Psoas muscle (tissue), 8 donors: ENCODE data around the gene CACNB3. TPM values are rescaled to one million over a fixed set of nuclear protein-coding genes. Genes with fewer than 3 reads are reported as not detected.

Experiments used
- ATAC-seq, 4 donors: fragments of 200-7000 bp; cut with Tn5 transposase; one replicate each; pipeline ENCODE4 v1.9.1; 2020; ENCODE audit warnings: moderate library complexity in 3 of 4, mild to moderate bottlenecking in 2 of 4
- DNase-seq, 2 donors: peaks; one replicate each; pipeline ENCODE4 v3.0.0-alpha.2; 2020
- H3K27ac ChIP-seq: fragments of 200-600 bp; one replicate; pipeline ENCODE4 v1.8.0; 2022
- H3K27me3 ChIP-seq, 3 donors: fragments of 200-600 bp in 1 of 3; one replicate each; pipeline versions ENCODE4 v1.6.1 to v1.8.0; 2013 to 2022; ENCODE audit warnings: low read length in 2 of 3, mild to moderate bottlenecking in 2 of 3, moderate library complexity in 1 of 3; ENCODE audit not compliant: insufficient read depth in 3 of 3
- H3K36me3 ChIP-seq, 2 donors: fragments of 200-600 bp in 1 of 2; one replicate each; pipeline versions ENCODE4 v1.6.1 to v1.8.0; 2013 to 2022; ENCODE audit warnings: low read depth in 1 of 2, mild to moderate bottlenecking in 1 of 2, moderate library complexity in 1 of 2; ENCODE audit not compliant: insufficient read depth in 1 of 2
- H3K4me1 ChIP-seq: fragments of 200-600 bp; one replicate; pipeline ENCODE4 v1.8.0; 2022
- H3K4me3 ChIP-seq: fragments of 200-600 bp; one replicate; pipeline ENCODE4 v1.8.0; 2022; ENCODE audit warnings: mild to moderate bottlenecking
- H3K9me3 ChIP-seq: fragments of 200-600 bp; one replicate; pipeline ENCODE4 v1.8.0; 2022
- WGBS, 3 donors: extraction: QIAGEN DNeasy Blood & Tissue Kit; methylation state at CpG; one replicate each; pipeline versions ENCODE4 v1.1.6 to v1.1.7; 2013; 5-methylcytosine and 5-hydroxymethylcytosine counted together
- intact Hi-C, 2 donors: fragments of 100-400 bp; cut with DNase I; formaldehyde crosslinking; loops; one replicate each; pipeline versions ENCODE4 v1.11.0 to v1.14.2; 2022
- polyA plus RNA-seq, 3 donors: library from polyadenylated mRNA; stranded (reverse); fragments of 200-250 nt; gene quantifications; one replicate each; pipeline ENCODE4 v1.2.3, GENCODE V29; 2013
- total RNA-seq, 4 donors: library from RNA; stranded (reverse); fragmentation: NEBNext Ultra II Directional in 2 of 4; extraction: Animal tissue kit (Norgen Biotek cat#: 25700) in 2 of 4; gene quantifications; one replicate each; pipeline versions ENCODE4 v1.2.1 to v1.2.4, GENCODE V29; 2021 to 2023
- TF ChIP-seq, protein P1 (sequence below): fragments of 200-600 bp; IDR thresholded peaks from one replicate; pipeline ENCODE4 v1.8.0; 2022; ENCODE audit warnings: antibody characterized with exemption
- donor health status: healthy with polysubstance abuse.
- donor health status: DM: no; HTN: no; CAD: no; lungs with moderate emphysema.
- donor health status: Bipolar disorder and iron deficiency.
- donor health status: healthy.
- donor health status: DM: yes; HTN: yes; CAD: no.
- donor health status: DM: no; HTN: no; CAD: no.
- donor health status: DM: no; HTN: no; CAD: no.
- donor health status: DM: yes; HTN: yes; CAD: no.

The CACNB3 gene
- total and polyA plus RNA-seq, 7 donors: 0.92 to 3.5 (median 2.0) TPM

DNA sequence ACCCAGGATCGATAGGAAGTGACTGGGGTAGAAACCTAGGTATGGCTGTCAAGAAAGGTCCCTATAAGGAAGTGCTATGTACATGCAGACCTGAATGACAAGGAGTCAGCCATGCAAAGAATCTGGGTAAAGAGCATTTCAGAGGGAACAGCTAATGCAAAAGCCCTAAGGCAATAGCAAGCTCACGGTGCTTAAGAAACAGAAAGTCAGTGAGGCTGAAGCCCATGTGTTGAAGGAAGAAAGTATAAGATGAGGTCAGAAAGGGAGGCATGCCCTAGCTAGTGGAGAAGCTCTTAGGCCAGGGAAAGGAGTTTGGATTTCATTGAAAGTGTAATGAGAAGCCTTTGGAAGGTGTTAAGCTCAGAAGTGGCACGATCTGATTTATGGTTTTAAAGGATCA is 23.4 kb upstream of the CACNB3 start:
- DNase-seq (no peak), ATAC-seq (no peak)
- intact Hi-C loops: loop anchor here in 1 of 2 donors (5.0 kb wide), 1 partner anchor 253 kb away; no protein-coding TSS in a partner anchor
- Histone ChIP-seq H3K4me1 (no peaks in the 10 kb centered on the region), H3K27ac (no peak overlapping the region), H3K36me3 (no peaks in the 10 kb centered on the region), H3K27me3 (no peaks in the 10 kb centered on the region), H3K4me3 (no peak overlapping the region), H3K9me3 (no peaks in the 10 kb centered on the region)
- 73 to 76% (median 74%) methylated on average over 3 of the region's 3 CpGs for WGBS, 3 donors
- TF ChIP-seq, protein P1, sequence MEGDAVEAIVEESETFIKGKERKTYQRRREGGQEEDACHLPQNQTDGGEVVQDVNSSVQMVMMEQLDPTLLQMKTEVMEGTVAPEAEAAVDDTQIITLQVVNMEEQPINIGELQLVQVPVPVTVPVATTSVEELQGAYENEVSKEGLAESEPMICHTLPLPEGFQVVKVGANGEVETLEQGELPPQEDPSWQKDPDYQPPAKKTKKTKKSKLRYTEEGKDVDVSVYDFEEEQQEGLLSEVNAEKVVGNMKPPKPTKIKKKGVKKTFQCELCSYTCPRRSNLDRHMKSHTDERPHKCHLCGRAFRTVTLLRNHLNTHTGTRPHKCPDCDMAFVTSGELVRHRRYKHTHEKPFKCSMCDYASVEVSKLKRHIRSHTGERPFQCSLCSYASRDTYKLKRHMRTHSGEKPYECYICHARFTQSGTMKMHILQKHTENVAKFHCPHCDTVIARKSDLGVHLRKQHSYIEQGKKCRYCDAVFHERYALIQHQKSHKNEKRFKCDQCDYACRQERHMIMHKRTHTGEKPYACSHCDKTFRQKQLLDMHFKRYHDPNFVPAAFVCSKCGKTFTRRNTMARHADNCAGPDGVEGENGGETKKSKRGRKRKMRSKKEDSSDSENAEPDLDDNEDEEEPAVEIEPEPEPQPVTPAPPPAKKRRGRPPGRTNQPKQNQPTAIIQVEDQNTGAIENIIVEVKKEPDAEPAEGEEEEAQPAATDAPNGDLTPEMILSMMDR: no peak

DNA sequence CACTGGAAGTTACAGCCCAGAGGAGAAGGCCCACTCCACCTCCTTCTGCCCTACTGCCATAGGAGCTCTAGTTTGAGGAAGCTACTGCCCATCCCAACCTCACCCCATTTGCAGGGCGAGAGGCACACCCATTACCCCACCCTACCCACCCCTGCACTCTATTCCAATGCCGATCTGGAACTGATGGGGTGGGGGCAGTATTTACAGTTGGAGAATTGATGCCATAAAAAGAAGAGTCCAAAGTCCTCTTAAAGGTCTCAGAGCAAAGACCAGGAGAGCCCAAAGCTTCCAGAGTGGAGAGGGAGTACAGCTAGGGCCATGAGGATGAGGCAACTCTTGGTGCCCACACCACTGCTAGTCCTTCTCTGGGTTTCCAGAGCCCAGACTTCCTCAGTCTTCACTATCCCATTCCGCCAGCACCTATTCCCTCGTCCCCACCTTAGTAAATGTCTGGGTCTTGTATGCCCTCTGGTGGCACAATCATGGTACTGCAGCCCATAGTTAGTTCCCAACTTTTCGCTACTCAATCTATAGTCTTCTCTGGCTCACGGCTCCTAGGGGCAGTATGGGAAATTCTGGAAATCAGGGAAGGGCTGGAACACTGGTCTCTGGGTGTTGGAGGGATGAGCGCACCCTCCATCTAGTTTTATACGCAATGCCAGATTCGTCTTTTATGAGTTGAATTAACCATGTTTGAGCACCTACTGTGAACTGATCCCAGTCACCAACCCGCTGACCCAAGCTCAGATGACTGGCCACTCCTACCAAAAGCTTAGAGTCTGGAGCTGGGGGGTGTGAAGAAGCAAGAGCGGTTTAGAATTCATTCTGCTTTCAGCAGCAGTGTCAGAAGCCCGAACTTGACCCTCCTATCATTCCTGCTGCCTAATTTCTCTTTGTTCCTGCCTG is 22.5 kb upstream of the CACNB3 start:
- Histone ChIP-seq H3K9me3 (no peaks in the 10 kb centered on the region), H3K4me1 (no peaks in the 10 kb centered on the region), H3K27me3 (no peaks in the 10 kb centered on the region), H3K27ac (no peak overlapping the region), H3K36me3 (no peaks in the 10 kb centered on the region), H3K4me3 (no peak overlapping the region)
- DNase-seq (peak in 1 of 2 donors; percentile 59), ATAC-seq (peak; percentile 94 to 97 (median 95))
- intact Hi-C loops: loop anchor here (1.0 to 5.0 kb wide), 3 partner anchors 43 to 254 kb away; no protein-coding TSS in a partner anchor
- TF ChIP-seq, protein P1: peak; percentile 96
- WGBS, 3 donors: 21 to 26% (median 25%) methylated on average over 12 of the region's 12 CpGs

DNA sequence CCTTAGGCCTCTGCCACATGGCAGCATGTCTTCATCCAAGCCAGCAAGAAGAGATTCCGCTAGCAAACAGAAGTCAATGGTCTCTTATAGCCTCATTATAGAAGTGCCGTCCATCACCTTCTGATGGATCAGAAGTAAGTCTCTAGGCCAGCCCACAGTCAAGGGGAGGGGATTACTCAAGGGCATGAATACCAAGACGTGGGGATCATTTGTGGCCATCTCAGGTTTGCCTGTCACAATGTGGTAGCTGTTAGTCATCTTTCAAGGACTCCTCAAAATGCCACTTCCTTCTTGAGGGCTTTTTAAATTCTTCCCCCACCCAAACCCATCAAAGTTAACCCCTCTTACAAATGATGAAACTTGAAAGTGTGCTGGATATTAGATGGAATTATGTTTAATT is 21.3 kb upstream of the CACNB3 start:
- WGBS, 3 donors: 78 to 86% (median 80%) methylated on average over 3 of the region's 3 CpGs
- DNase-seq (no peak), ATAC-seq (no peak)
- no peaks in the 10 kb centered on the region for H3K4me1 ChIP-seq
- no peaks in the 10 kb centered on the region for H3K36me3 ChIP-seq
- H3K27me3 ChIP-seq: no peaks in the 10 kb centered on the region
- TF ChIP-seq, protein P1: no peak
- H3K9me3 ChIP-seq: no peaks in the 10 kb centered on the region
- no peak overlapping the region for H3K27ac ChIP-seq
- intact Hi-C loops: loop anchor here (1.0 to 5.0 kb wide), 3 partner anchors 44 to 255 kb away; no protein-coding TSS in a partner anchor
- no peak overlapping the region for H3K4me3 ChIP-seq

DNA sequence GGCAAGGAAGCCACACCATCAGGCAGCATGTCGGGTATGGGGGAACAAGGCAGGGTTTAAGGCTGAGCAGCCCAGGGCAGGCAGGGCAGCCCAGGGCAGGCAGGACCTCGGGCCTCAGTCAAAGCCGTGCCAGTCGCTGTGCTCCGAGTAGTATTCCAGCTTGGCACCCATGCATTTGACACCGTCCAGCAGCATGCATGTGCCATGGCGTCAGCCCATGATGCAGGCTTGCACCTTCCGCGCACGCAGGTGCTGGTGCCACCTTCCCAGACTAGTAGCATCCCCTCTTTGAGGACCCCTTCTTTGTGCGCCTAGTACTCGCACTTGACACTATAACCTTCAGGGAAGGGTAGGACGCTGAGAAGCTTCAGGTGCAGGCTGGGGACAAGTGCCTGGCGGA is 17.8 kb upstream of the CACNB3 start:
- no peak for DNase-seq
- H3K4me3 ChIP-seq: no peak overlapping the region
- ATAC-seq: no peak
- H3K4me1 ChIP-seq: no peaks in the 10 kb centered on the region
- no peaks in the 10 kb centered on the region for H3K27me3 ChIP-seq
- 83 to 85% (median 85%) methylated on average over 14 of the region's 14 CpGs for WGBS, 3 donors
- H3K9me3 ChIP-seq: no peaks in the 10 kb centered on the region
- H3K36me3 ChIP-seq: no peaks in the 10 kb centered on the region
- TF ChIP-seq, protein P1: no peak
- no peak overlapping the region for H3K27ac ChIP-seq
- intact Hi-C loops: no loop called here
